ENCODE measurements around the gene FUT4. TPM values are rescaled to one million over a fixed set of nuclear protein-coding genes. Genes with fewer than 3 reads are reported as not detected.
A peak's percentile ranks its signal among the peaks of the same experiment; 100 is the strongest.
"Not testable (repeated sequence)": the region's sequence is repeated elsewhere in the genome, so short reads cannot be mapped to it uniquely, and the experiment has no call there.

FUT4 gene, protein sequence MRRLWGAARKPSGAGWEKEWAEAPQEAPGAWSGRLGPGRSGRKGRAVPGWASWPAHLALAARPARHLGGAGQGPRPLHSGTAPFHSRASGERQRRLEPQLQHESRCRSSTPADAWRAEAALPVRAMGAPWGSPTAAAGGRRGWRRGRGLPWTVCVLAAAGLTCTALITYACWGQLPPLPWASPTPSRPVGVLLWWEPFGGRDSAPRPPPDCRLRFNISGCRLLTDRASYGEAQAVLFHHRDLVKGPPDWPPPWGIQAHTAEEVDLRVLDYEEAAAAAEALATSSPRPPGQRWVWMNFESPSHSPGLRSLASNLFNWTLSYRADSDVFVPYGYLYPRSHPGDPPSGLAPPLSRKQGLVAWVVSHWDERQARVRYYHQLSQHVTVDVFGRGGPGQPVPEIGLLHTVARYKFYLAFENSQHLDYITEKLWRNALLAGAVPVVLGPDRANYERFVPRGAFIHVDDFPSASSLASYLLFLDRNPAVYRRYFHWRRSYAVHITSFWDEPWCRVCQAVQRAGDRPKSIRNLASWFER
- 7.3 TPM for total RNA-seq

DNA sequence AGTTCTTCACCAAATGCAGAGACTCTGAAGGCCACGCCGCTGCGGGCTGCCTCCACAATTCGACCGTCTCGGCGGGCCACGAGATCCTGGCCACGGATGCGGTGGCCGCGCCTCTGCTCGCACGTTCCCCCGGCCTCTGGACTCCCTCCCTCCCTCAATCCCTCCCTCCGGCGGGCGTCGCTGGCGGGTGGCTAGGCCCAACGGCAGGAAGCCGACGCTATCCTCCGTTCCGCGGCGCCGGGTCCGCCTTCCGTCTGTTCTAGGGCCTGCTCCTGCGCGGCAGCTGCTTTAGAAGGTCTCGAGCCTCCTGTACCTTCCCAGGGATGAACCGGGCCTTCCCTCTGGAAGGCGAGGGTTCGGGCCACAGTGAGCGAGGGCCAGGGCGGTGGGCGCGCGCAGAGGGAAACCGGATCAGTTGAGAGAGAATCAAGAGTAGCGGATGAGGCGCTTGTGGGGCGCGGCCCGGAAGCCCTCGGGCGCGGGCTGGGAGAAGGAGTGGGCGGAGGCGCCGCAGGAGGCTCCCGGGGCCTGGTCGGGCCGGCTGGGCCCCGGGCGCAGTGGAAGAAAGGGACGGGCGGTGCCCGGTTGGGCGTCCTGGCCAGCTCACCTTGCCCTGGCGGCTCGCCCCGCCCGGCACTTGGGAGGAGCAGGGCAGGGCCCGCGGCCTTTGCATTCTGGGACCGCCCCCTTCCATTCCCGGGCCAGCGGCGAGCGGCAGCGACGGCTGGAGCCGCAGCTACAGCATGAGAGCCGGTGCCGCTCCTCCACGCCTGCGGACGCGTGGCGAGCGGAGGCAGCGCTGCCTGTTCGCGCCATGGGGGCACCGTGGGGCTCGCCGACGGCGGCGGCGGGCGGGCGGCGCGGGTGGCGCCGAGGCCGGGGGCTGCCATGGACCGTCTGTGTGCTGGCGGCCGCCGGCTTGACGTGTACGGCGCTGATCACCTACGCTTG, at the start of gene FUT4:
FUT4 (plus strand) TSS at position 227 of the 951 bp plus-strand sequence; CDS start at position 440, 213 bp downstream.
- DNase-seq (ENCODE audit: low spot score in 2 of 2) (peak; percentile 69 to 79), FAIRE-seq (no peak)

GRCh38 chr11:94494126-94494680, 49.5 kb upstream of the FUT4 start:
- DNase-seq (ENCODE audit: low spot score in 2 of 2) = no peak
- FAIRE-seq = no peak

DNA sequence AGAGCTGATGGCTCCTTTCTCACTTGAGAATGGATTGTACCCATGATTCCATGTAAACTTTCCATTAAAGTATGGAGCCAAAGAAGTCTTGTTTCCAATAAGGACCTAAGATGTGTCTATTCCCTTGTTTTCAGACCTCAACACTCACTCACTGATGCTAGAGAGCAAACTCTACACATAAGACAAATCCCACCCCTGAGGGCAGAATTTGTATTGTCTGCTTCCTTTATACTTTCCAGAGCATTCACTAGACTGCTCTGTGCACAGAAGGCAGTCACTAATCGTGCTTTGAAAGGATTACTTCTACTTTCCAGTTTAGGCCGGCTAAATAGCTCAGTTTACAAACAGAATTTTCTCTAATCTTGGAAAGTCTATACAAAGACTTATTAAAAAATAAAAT, 43.5 kb upstream of the FUT4 start:
- no peak for DNase-seq (ENCODE audit: low spot score in 2 of 2)
- FAIRE-seq = no peak

DNA sequence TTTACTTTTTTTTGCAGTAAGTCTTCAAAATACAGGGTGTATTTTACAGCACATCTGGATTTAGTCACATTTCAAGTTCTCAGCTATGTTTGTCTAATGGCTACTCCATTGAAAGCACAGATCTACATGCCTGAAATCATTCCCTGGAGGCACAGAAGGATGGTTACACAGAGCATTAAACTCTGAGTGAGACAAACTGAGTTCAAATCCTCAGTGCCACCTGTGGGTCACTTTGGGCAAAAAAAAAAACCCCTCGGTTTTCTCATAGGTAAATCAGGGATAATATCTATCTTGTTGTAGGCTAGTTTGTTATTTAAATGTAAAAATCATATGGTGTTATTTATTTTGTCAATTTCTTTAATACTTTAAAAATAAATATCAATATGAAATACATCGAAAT, 42.2 kb upstream of the FUT4 start:
- peak; percentile 39 for FAIRE-seq

DNA sequence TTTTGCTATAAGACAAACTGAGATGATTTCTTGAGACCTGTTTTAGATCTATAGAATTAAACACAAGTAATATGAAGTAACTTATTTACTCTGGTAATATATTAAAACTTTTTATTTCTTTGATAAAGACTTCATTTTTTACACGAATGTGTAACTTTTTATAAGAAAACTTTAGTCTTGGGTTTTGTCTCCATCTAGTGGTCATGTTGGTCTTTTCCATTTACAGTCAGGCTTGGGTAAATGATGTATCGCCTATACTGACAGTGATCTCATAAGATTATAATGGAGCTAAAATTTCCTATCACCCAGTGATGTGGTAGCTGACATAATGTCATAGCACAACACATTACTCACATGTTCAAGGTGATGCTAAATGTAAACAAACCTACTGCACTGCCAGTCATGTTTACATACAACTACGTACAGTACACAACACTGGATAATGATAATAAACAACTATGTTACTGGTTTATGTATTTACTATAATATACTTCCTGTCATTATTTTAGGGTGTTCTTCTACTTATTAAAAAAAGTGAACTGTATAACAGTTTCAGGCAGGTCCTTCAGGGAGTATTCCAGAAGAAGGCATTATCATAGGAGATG, 38.9 kb upstream of the FUT4 start:
- FAIRE-seq (peak; percentile 87), DNase-seq (ENCODE audit: low spot score in 2 of 2) (peak in 1 of 2 donors; percentile 29)

More for the DNA sequence above, 42.2 kb upstream of the FUT4 start:
- no peak for DNase-seq (ENCODE audit: low spot score in 2 of 2)

- not testable (repeated sequence) for DNase-seq (ENCODE audit: low spot score in 2 of 2); FAIRE-seq
These were observed 37.2 kb upstream of the FUT4 start for GRCh38 chr11:94506513-94506912.

DNA sequence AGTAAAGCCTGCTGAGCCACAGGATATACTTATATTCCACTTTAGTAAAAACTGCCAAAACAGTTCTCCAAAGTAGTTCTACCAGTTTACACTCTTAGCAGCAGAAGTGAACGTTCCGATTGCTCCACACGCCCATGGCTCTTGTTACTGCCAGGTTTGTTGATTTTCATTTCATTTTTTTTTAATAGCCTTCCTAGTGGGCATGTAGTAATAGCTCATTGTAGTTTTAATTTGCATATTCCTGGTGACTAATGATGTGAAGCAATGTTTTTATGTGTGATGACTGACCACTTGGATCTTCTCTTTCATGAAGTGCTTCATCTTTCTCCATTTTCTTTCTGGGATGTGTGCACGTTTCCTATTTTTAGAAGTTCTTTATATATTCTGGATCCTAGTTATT, 36.2 kb upstream of the FUT4 start:
- FAIRE-seq (no peak), DNase-seq (ENCODE audit: low spot score in 2 of 2) (no peak)

GRCh38 chr11:94511932-94512781, 31.6 kb upstream of the FUT4 start, which contains the start of gene C11orf97:
Gene C11orf97 (plus strand): TSS chr11:94512461. CDS start chr11:94512529, 68 bp downstream.
- no peak for FAIRE-seq
- DNase-seq (ENCODE audit: low spot score in 2 of 2) = peak; percentile 41 to 62

GRCh38 chr11:94513091-94513490, 30.6 kb upstream of the FUT4 start:
- DNase-seq (ENCODE audit: low spot score in 2 of 2) (no peak), FAIRE-seq (no peak)

- DNase-seq (ENCODE audit: low spot score in 2 of 2) (no peak), FAIRE-seq (no peak)
These were observed 28.3 kb upstream of the FUT4 start for GRCh38 chr11:94515398-94515797.

- FAIRE-seq = no peak
These were observed 27.0 kb upstream of the FUT4 start for GRCh38 chr11:94516725-94517124.

GRCh38 chr11:94518300-94518699, 25.4 kb upstream of the FUT4 start:
- DNase-seq (ENCODE audit: low spot score in 2 of 2) = no peak
- no peak for FAIRE-seq

More at GRCh38 chr11:94516725-94517124, 27.0 kb upstream of the FUT4 start:
- no peak for DNase-seq (ENCODE audit: low spot score in 2 of 2)

DNA sequence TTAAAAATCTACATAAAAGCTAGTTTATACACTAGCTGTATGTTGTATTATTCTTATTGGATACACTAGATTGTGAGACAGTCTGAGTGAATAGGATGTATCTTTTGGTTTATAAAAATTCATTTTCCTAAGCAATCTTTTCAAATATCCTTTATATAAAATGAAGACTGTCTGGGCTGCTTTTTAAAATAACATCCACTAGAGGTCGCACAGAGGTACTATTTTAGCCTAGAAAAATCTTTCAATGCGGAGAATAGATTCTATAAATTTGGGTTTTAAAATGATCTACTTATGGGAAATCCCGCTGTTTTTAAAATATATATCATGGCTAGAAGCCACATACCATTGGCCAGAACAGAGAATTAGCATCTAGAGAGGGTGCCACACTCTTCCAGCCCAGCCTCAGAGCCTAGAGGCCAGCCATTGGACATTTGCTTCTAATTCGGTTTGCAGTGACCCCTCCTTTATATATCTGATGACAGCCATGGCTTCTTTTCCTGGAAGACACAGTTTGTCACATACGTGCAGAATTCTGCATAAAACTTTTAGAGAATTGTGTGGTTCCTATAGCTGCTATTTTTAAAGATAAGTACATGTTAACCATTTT, 24.1 kb upstream of the FUT4 start:
- FAIRE-seq (peak; percentile 91), DNase-seq (ENCODE audit: low spot score in 2 of 2) (peak in 1 of 2 donors; percentile 25)

DNA sequence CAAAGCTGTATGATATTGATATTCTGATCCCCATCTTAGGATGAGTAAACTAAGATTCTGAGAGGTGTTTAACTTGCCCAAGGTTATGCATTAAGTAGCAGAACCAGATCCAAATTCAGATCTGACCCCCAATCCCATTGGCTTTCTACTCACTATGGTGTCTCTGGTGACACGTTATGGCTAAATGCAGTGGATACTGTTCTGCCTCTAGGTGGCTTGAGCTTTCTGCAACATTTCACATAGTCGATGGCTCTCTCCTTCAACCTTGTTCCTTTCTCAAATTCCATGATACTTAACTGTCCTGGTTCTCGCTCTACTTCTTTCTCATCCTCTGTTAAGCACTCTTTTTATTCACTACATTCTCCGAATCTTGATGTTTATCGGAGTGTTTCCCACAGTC, 22.0 kb upstream of the FUT4 start:
- DNase-seq (ENCODE audit: low spot score in 2 of 2) = no peak
- no peak for FAIRE-seq

- no peak for FAIRE-seq
- DNase-seq (ENCODE audit: low spot score in 2 of 2) = no peak
These were observed 19.4 kb upstream of the FUT4 start for GRCh38 chr11:94524341-94524740.

GRCh38 chr11:94525546-94526324, 18.0 kb upstream of the FUT4 start:
- no peak for DNase-seq (ENCODE audit: low spot score in 2 of 2)
- FAIRE-seq = no peak

DNA sequence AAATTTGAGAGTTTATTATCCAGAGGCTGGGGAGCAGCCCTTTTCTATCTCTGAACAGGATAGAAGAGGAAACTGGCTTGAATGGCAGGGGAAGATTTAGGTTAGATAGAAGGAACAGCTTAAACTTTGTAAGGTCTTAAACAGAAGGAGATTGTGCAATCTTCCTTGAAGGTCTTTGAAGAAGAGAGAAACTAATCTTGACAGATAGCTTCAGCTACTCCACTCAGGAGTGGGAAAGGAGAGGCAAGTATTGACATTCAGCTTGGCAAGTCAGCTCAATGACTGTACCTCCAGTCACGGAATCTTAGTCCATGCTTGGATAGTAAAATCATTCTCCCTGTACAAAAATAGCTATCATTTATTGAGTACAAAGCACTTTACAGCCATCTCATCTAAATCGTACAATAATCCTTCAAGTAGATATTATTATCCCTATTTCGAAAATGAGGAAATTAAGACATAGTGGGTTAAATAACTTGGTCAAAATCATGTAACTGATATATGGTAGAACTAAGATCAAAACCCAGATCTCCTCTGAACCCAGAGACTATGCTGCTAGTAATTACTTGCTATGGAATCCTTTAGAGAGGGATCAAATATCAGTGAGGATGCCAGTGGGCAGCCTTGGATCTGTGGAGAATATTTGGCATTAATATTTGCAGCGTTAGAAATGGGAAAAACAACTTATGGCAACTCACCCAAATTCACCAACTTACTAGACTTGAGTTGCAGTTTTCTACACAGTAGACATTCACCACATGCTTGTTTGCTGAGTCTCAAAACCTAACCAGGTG, 16.9 kb upstream of the FUT4 start:
- FAIRE-seq (no peak), DNase-seq (ENCODE audit: low spot score in 2 of 2) (no peak)

Data from frontal cortex (tissue), 4 donors.